Spleen (tissue), 11 donors: ENCODE measurements around the gene IMPACT. TPM values are rescaled to one million over a fixed set of nuclear protein-coding genes. Genes with fewer than 3 reads are reported as not detected.

Experiments used
- DNase-seq: peaks from one replicate; pipeline ENCODE4 v3.0.0-alpha.2; 2020
- H3K27ac ChIP-seq, 8 donors: fragments of 200-600 bp; sonication (generic) in 7 of 8; 1 replicate in 4 of 8; 2 replicates in 4 of 8; pipeline versions ENCODE4 v1.5.0 to v1.8.0; 2016 to 2021; ENCODE audit warnings: inconsistent platforms in 4 of 8, mild to moderate bottlenecking in 4 of 8, moderate library complexity in 1 of 8
- H3K27me3 ChIP-seq, 7 donors: fragments of 200-600 bp; sonication (generic) in 6 of 7; replicated peaks in 1 of 7; 1 replicate in 4 of 7; 2 replicates in 3 of 7; pipeline versions ENCODE4 v1.5.0 to v1.8.0; 2016 to 2021; ENCODE audit warnings: inconsistent platforms in 3 of 7, mild to moderate bottlenecking in 1 of 7
- H3K36me3 ChIP-seq, 6 donors: fragments of 200-600 bp; sonication (generic) in 5 of 6; 1 replicate in 4 of 6; 2 replicates in 2 of 6; pipeline versions ENCODE4 v1.5.0 to v1.8.0; 2016 to 2021; ENCODE audit warnings: inconsistent platforms in 2 of 6
- H3K4me1 ChIP-seq, 6 donors: fragments of 200-600 bp; sonication (generic) in 5 of 6; 1 replicate in 3 of 6; 2 replicates in 3 of 6; pipeline versions ENCODE4 v1.5.0 to v1.8.0; 2016 to 2021; ENCODE audit warnings: inconsistent platforms in 3 of 6
- H3K4me3 ChIP-seq, 8 donors: fragments of 200-600 bp; sonication (generic) in 7 of 8; 1 replicate in 4 of 8; 2 replicates in 4 of 8; pipeline versions ENCODE4 v1.5.0 to v1.8.0; 2016 to 2021; ENCODE audit warnings: inconsistent platforms in 4 of 8, mild to moderate bottlenecking in 4 of 8, moderate library complexity in 2 of 8
- H3K9me3 ChIP-seq, 8 donors: fragments of 200-600 bp; sonication (generic) in 7 of 8; 1 replicate in 4 of 8; 2 replicates in 4 of 8; pipeline versions ENCODE4 v1.5.0 to v1.8.0; 2016 to 2021; ENCODE audit warnings: inconsistent platforms in 4 of 8
- POLR2A ChIP-seq, 3 donors: fragments of 450-650 bp; IDR thresholded peaks; one replicate each; pipeline ENCODE4 v1.5.1; 2017; ENCODE audit warnings: antibody characterized with exemption in 3 of 3, mild to moderate bottlenecking in 1 of 3
- POLR2AphosphoS5 ChIP-seq, 3 donors: sonication (generic); formaldehyde crosslinking; IDR thresholded peaks; one replicate each; pipeline ENCODE4 v1.5.1; 2017; ENCODE audit warnings: antibody characterized with exemption in 3 of 3
- WGBS, 5 donors: extraction: QIAGEN DNeasy Blood & Tissue Kit in 3 of 5; methylation state at CpG; one replicate each; pipeline versions ENCODE4 v1.1.5 to v1.1.7; 2013 to 2018; 5-methylcytosine and 5-hydroxymethylcytosine counted together
- intact Hi-C: fragments of 100-400 bp; cut with DNase I; formaldehyde crosslinking; loops from one replicate; pipeline ENCODE4 v1.15.0; 2023; ENCODE audit warnings: low total_unique reads
- polyA plus RNA-seq, 3 donors: library from polyadenylated mRNA; stranded (reverse); fragments of 200-250 nt; gene quantifications; one replicate each; pipeline ENCODE4 v1.2.1, GENCODE V29; 2013
- total RNA-seq, 7 donors: library from RNA; depleted of rRNA in 3 of 7; stranded (reverse); fragments of >200 nt in 3 of 7; fragmentation: NEBNext Ultra II Directional in 4 of 7; extraction: Animal tissue kit (Norgen Biotek cat#: 25700) in 4 of 7; gene quantifications; one replicate each; pipeline versions ENCODE4 v1.1.0 to v1.2.1, GENCODE V29; 2016 to 2021
- TF ChIP-seq, protein P1 (sequence below), 11 experiments: fragments of 200-600 bp in 7 of 11; fragments of 450-650 bp in 4 of 11; sonication (generic) in 4 of 11; IDR thresholded peaks in 8 of 11; conservative IDR thresholded peaks in 3 of 11; 1 replicate in 7 of 11; 2 replicates in 4 of 11; pipeline versions ENCODE4 v1.4.0 to v1.8.0; 2016 to 2021; ENCODE audit warnings: antibody characterized with exemption in 11 of 11, inconsistent platforms in 4 of 11, mild to moderate bottlenecking in 1 of 11
- donor health status: healthy with polysubstance abuse.
- donor health status: DM: no; HTN: no; CAD: no; lungs with moderate emphysema.
- donor health status: DM: no; HTN: no; CAD: no.
- donor health status: Bipolar disorder and iron deficiency.
- donor health status: healthy.
- donor health status: DM: no; HTN: no; CAD: no.
- donor health status: DM: yes; HTN: yes; CAD: no.

The IMPACT gene
- total and polyA plus RNA-seq, 10 donors: 10.6 to 36.7 (median 22.0) TPM

DNA sequence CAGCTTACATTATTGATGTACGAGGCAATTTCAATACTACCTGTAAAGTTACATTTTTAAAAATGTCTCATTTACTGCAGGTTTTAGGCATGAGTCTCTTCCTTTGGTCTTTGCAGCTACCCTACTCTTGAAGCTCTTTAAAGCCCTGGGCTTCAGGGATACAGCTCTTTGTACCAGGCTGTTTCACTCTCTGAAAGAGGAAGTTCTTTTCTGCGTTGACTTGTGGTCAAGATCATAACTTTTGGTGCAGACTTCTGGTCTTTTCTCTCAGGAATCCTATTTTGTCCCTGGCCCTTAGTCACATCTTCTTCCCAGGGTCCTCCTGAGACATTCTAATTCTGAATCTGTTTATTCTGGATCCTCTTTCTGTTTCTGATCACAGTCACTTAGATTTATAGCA lies 17.4 kb downstream of the IMPACT start:
- peaks cover 0 to 7% (median 0%) of the 10 kb centered on the region in 6 donors for H3K4me1 ChIP-seq
- H3K27me3 ChIP-seq: no peaks in the 10 kb centered on the region
- DNase-seq: no peak
- intact Hi-C loops: no loop called here
- WGBS, 5 donors: 38 to 50% (median 44%) methylated on average over 2 of the region's 2 CpGs
- no peaks in the 10 kb centered on the region for H3K9me3 ChIP-seq
- no peak overlapping the region for H3K4me3 ChIP-seq
- H3K27ac ChIP-seq: no peak overlapping the region
- TF ChIP-seq POLR2A (IDR thresholded peaks at IDR 0.05) (no peak), POLR2AphosphoS5 (IDR thresholded peaks at IDR 0.05) (no peak)
- TF ChIP-seq, protein P1, sequence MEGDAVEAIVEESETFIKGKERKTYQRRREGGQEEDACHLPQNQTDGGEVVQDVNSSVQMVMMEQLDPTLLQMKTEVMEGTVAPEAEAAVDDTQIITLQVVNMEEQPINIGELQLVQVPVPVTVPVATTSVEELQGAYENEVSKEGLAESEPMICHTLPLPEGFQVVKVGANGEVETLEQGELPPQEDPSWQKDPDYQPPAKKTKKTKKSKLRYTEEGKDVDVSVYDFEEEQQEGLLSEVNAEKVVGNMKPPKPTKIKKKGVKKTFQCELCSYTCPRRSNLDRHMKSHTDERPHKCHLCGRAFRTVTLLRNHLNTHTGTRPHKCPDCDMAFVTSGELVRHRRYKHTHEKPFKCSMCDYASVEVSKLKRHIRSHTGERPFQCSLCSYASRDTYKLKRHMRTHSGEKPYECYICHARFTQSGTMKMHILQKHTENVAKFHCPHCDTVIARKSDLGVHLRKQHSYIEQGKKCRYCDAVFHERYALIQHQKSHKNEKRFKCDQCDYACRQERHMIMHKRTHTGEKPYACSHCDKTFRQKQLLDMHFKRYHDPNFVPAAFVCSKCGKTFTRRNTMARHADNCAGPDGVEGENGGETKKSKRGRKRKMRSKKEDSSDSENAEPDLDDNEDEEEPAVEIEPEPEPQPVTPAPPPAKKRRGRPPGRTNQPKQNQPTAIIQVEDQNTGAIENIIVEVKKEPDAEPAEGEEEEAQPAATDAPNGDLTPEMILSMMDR (IDR thresholded peaks at IDR 0.05 in 8 of 11, conservative IDR thresholded peaks at IDR 0.05 in 3 of 11): no peak
- H3K36me3 ChIP-seq: peaks cover 0 to 100% (median 64%) of the 10 kb centered on the region in 6 donors

DNA sequence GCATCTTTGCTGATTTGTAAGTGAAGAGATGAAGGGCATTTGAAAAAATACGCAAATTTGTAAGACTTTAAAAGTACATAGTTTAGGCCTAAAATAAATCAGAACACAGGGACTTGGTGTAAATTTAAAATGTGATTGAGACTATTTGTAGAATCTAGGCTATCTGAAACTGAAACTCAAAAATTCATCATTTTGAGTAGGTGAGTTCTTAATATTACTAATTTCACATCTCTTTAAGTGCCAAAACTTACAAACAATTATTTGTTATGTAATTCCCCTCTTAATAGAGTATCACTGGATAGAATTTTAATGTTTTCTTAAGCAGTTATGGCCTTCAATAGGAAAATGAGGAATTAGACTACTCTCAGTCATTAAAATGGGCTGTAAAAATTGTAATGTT lies 20.0 kb downstream of the IMPACT start:
- Histone ChIP-seq H3K36me3 (peaks cover 0 to 100% (median 75%) of the 10 kb centered on the region in 6 donors), H3K4me1 (peaks cover 0 to 7% (median 0%) of the 10 kb centered on the region in 6 donors), H3K27me3 (no peaks in the 10 kb centered on the region), H3K9me3 (no peaks in the 10 kb centered on the region), H3K27ac (no peak overlapping the region), H3K4me3 (no peak overlapping the region)
- no peak for TF ChIP-seq POLR2A (IDR thresholded peaks at IDR 0.05)
- TF ChIP-seq, protein P1 (IDR thresholded peaks at IDR 0.05 in 8 of 11, conservative IDR thresholded peaks at IDR 0.05 in 3 of 11): no peak
- no peak for TF ChIP-seq POLR2AphosphoS5 (IDR thresholded peaks at IDR 0.05)
- DNase-seq: no peak
- 77 to 94% (median 88%) methylated on average over 1 of the region's 1 CpG for WGBS, 5 donors
- intact Hi-C loops: no loop called here

DNA sequence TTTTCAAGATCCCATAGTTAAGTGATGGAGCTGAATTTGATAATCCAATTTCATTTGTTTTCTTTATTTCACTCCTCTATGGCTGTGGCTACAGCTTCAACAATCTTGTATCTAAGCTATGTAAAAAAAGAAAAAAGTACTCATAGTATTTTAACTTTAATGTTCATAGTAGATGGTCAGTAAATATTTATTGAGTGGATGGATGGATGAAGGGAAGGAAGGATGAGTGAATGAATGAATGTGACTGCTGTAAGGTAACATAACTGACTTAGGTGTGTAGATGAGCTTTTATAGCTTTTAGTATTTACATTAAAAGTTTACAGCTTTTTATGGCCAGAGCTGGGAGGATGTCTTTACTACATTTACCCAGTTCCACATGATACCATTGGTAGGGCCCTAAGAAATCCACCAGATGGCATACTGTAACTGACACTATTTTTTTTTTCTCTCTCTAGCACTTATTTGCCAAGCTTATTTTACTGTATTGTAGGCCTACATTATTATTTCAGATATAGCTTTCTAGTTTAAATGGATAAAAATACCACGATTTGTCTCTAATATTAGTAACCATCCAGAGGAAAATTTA lies 20.6 kb downstream of the IMPACT start:
- peaks cover 0 to 100% (median 73%) of the 10 kb centered on the region in 6 donors for H3K36me3 ChIP-seq
- H3K9me3 ChIP-seq: no peaks in the 10 kb centered on the region
- WGBS, 5 donors: 84 to 98% (median 90%) methylated on average over 1 of the region's 1 CpG
- no peak overlapping the region for H3K4me3 ChIP-seq
- H3K4me1 ChIP-seq: peaks cover 0 to 7% (median 0%) of the 10 kb centered on the region in 6 donors
- no peak for DNase-seq
- no peaks in the 10 kb centered on the region for H3K27me3 ChIP-seq
- TF ChIP-seq POLR2A (IDR thresholded peaks at IDR 0.05) (no peak), POLR2AphosphoS5 (IDR thresholded peaks at IDR 0.05) (no peak)
- TF ChIP-seq, protein P1 (IDR thresholded peaks at IDR 0.05 in 8 of 11, conservative IDR thresholded peaks at IDR 0.05 in 3 of 11): no peak
- intact Hi-C loops: no loop called here
- H3K27ac ChIP-seq: no peak overlapping the region

DNA sequence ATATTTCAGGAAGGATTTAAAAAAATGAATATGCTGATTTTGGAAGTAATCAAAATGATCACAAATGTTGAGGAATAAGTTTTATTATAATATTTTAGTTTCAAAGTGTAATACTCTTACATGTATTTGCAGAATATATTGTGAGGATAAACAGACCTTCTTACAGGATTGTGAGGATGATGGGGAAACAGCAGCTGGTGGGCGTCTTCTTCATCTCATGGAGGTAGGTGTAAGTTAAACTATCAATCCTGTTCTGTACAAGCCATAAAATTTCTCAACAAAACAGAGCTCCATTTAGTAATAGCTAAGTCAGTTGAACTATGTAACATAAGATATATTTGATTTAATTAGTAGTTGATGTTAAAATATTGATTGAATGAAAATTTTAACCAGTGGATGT lies 21.5 kb downstream of the IMPACT start:
- Histone ChIP-seq H3K9me3 (no peaks in the 10 kb centered on the region), H3K36me3 (peaks cover 0 to 92% (median 65%) of the 10 kb centered on the region in 6 donors), H3K27me3 (no peaks in the 10 kb centered on the region), H3K4me1 (peaks cover 0 to 7% (median 0%) of the 10 kb centered on the region in 6 donors), H3K27ac (no peak overlapping the region), H3K4me3 (no peak overlapping the region)
- TF ChIP-seq POLR2A (IDR thresholded peaks at IDR 0.05) (no peak), POLR2AphosphoS5 (IDR thresholded peaks at IDR 0.05) (no peak)
- TF ChIP-seq, protein P1 (IDR thresholded peaks at IDR 0.05 in 8 of 11, conservative IDR thresholded peaks at IDR 0.05 in 3 of 11): no peak
- no peak for DNase-seq
- intact Hi-C loops: no loop called here
- 90 to 100% (median 92%) methylated on average over 1 of the region's 1 CpG for WGBS, 5 donors
